22Rv1 (cell line): ENCODE results near the gene TP53I11.

Source experiments
- CTCF ChIP-seq: fragments of 450-650 bp; IDR thresholded peaks from 2 replicates; pipeline ENCODE4 v1.5.1; 2017; ENCODE audit warnings: mild to moderate bottlenecking
- ZFX ChIP-seq: fragments of 450-650 bp; IDR thresholded peaks from 2 replicates; pipeline ENCODE4 v1.6.1; 2017; ENCODE audit warnings: antibody characterized with exemption, borderline replicate concordance

DNA sequence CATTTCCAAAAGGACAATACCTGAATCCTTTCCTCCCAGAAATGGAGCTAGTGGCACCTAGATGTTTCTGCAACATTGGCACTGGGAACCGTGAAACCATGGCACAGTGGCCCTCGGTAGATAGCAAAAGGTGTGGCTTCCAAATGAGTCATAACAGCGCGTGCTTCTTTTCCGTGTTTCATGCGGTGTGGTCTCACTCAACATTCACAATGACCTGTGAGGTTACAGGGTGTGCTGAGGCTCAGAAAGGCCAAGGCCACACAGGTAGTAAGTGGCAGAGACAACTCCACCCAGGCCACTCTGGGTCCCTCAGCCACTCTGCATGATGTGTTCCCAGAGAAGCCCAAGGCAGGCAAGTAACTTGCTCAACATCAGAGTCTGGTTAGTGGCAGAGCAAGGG, 67.4 kb downstream of the TP53I11 start:
- no peak for TF ChIP-seq CTCF
- no peak for TF ChIP-seq ZFX
